Measurements from ENCODE around the gene SQSTM1. TPM values are rescaled to one million over a fixed set of nuclear protein-coding genes. Genes with fewer than 3 reads are reported as not detected.
A peak's percentile ranks its signal among the peaks of the same experiment; 100 is the strongest.

The SQSTM1 gene
- 100 to 1,000 TPM; 287 to 443 (median 386) TPM for total RNA-seq
- 100 to 1,000 TPM; 168 to 301 (median 203) TPM for polyA plus RNA-seq

GRCh38 chr5:179820483-179821297 is at the start of gene SQSTM1:
SQSTM1 (plus strand) TSS chr5:179820905; CDS start chr5:179820937, 32 bp downstream.
- DNase-seq = peak; percentile 91

GRCh38 chr5:179771311-179771895 is 49.3 kb upstream of the SQSTM1 start:
- no peaks in the 10 kb centered on the region for H3K9me3 ChIP-seq
- intact Hi-C loops (cut with DNase I) = no loop called here
- TF ChIP-seq, protein P1, sequence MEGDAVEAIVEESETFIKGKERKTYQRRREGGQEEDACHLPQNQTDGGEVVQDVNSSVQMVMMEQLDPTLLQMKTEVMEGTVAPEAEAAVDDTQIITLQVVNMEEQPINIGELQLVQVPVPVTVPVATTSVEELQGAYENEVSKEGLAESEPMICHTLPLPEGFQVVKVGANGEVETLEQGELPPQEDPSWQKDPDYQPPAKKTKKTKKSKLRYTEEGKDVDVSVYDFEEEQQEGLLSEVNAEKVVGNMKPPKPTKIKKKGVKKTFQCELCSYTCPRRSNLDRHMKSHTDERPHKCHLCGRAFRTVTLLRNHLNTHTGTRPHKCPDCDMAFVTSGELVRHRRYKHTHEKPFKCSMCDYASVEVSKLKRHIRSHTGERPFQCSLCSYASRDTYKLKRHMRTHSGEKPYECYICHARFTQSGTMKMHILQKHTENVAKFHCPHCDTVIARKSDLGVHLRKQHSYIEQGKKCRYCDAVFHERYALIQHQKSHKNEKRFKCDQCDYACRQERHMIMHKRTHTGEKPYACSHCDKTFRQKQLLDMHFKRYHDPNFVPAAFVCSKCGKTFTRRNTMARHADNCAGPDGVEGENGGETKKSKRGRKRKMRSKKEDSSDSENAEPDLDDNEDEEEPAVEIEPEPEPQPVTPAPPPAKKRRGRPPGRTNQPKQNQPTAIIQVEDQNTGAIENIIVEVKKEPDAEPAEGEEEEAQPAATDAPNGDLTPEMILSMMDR (IDR thresholded peaks at IDR 0.05) = no peak
- no peak for TF ChIP-seq POLR2AphosphoS5 (IDR thresholded peaks at IDR 0.05)
- TF ChIP-seq POLR2A (IDR thresholded peaks at IDR 0.05) = no peak
- no peak for TF ChIP-seq EP300 (IDR thresholded peaks at IDR 0.05)
- no peak overlapping the region for H3K27ac ChIP-seq
- 92 to 95% methylated on average over 4 of the region's 4 CpGs for WGBS, 2 donors
- peaks cover 0 to 15% (median 7%) of the 10 kb centered on the region in 4 donors for H3K4me1 ChIP-seq
- no peak overlapping the region for H3K4me3 ChIP-seq
- no peak for DNase-seq
- H3K36me3 ChIP-seq = peaks cover 29 to 96% (median 72%) of the 10 kb centered on the region in 4 donors
- H3K27me3 ChIP-seq = no peaks in the 10 kb centered on the region

More at GRCh38 chr5:179820483-179821297, at the start of gene SQSTM1:
- Histone ChIP-seq H3K4me1 (peaks cover 0 to 81% (median 76%) of the 10 kb centered on the region in 4 donors), H3K27ac (peak within 1 kb of the TSS; percentile 97 to 100 (median 99)), H3K27me3 (no peaks in the 10 kb centered on the region), H3K36me3 (peaks cover 24 to 34% (median 24%) of the 10 kb centered on the region in 4 donors), H3K9me3 (no peaks in the 10 kb centered on the region), H3K4me3 (peak within 1 kb of the TSS; percentile 68 to 99 (median 97))
- intact Hi-C loops (cut with DNase I) = loop anchor here (2.0 to 5.0 kb wide), 2 partner anchors 14 to 37 kb away; partner anchors contain the start of genes MGAT4B and MRNIP
- TF ChIP-seq POLR2A (IDR thresholded peaks at IDR 0.05) (peak; percentile 92 to 97), EP300 (IDR thresholded peaks at IDR 0.05) (peak in 1 of 4 donors; percentile 28), POLR2AphosphoS5 (IDR thresholded peaks at IDR 0.05) (peak; percentile 99 to 100 (median 99))
- TF ChIP-seq, protein P1 (IDR thresholded peaks at IDR 0.05) = no peak
- 0 to 1% methylated on average over 81 of the region's 81 CpGs for WGBS, 2 donors

DNA sequence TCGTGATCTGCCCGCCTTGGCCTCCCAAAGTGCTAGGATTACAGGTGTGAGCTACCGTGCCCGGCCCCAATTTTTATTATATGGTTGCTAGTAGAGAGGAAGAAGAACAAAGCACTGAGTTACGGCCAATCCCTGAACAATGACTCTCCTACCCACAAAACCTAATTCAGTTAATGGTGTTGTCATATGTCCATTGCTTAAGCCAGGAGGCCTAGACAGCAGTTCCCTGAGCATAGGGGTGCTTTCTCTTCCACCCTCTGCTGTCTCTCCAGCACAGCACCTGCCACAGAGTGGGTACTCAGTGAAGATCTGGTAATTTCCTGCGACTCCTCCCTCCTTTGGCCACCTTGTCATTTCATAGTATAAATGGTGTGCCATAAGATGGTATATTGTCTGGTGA is 48.4 kb upstream of the SQSTM1 start:
- no peak for DNase-seq
- WGBS, 2 donors = 92 to 97% methylated on average over 6 of the region's 6 CpGs
- intact Hi-C loops (cut with DNase I) = no loop called here

DNA sequence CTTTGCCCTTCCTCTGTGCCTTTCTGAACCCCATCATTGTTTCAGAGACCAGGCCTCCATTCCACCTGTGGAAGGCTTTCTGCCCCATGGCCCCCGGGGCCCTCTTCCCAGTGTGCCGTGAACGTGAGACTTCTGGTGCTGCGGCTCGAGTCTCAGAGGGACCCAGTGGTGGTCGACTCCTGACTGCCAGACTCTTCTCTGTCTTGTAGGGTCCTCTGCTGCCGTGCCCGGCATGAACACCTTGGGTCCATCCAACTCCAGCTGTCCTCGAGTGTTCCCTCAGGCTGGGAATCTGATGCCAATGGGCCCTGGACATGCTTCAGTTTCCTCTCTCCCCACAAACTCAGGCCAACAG is 47.0 kb upstream of the SQSTM1 start:
- Histone ChIP-seq H3K4me3 (no peak overlapping the region), H3K27me3 (no peaks in the 10 kb centered on the region), H3K36me3 (peaks cover 29 to 97% (median 79%) of the 10 kb centered on the region in 4 donors), H3K9me3 (no peaks in the 10 kb centered on the region), H3K27ac (no peak overlapping the region), H3K4me1 (peaks cover 0 to 3% (median 0%) of the 10 kb centered on the region in 4 donors)
- no peak for DNase-seq
- TF ChIP-seq POLR2A (IDR thresholded peaks at IDR 0.05) (no peak), EP300 (IDR thresholded peaks at IDR 0.05) (no peak), POLR2AphosphoS5 (IDR thresholded peaks at IDR 0.05) (no peak)
- TF ChIP-seq, protein P1 (IDR thresholded peaks at IDR 0.05) = no peak
- intact Hi-C loops (cut with DNase I) = no loop called here
- 95 to 98% methylated on average over 9 of the region's 9 CpGs for WGBS, 2 donors

More for the DNA sequence above, 48.4 kb upstream of the SQSTM1 start:
- H3K36me3 ChIP-seq = peaks cover 29 to 95% (median 72%) of the 10 kb centered on the region in 4 donors
- no peaks in the 10 kb centered on the region for H3K9me3 ChIP-seq
- no peak overlapping the region for H3K27ac ChIP-seq
- TF ChIP-seq POLR2A (IDR thresholded peaks at IDR 0.05) (no peak), EP300 (IDR thresholded peaks at IDR 0.05) (no peak)
- H3K27me3 ChIP-seq = no peaks in the 10 kb centered on the region
- H3K4me1 ChIP-seq = peaks cover 0 to 6% (median 0%) of the 10 kb centered on the region in 4 donors
- no peak overlapping the region for H3K4me3 ChIP-seq

DNA sequence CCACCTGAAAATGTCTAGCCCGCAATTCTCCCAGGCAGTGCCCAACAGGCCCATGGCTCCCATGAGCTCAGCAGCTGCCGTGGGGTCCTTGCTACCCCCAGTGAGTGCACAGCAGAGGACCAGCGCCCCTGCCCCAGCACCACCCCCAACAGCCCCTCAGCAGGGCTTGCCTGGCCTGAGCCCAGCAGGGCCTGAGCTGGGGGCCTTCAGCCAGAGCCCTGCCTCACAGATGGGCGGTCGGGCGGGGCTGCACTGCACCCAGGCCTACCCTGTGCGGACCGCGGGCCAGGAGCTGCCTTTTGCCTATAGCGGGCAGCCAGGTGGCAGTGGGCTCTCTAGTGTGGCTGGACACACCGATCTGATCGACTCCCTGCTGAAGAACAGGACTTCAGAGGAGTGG is 46.3 kb upstream of the SQSTM1 start:
- no peaks in the 10 kb centered on the region for H3K27me3 ChIP-seq
- TF ChIP-seq EP300 (IDR thresholded peaks at IDR 0.05) (no peak), POLR2AphosphoS5 (IDR thresholded peaks at IDR 0.05) (no peak), POLR2A (IDR thresholded peaks at IDR 0.05) (no peak)
- TF ChIP-seq, protein P1 (IDR thresholded peaks at IDR 0.05) = no peak
- H3K9me3 ChIP-seq = no peaks in the 10 kb centered on the region
- intact Hi-C loops (cut with DNase I) = no loop called here
- DNase-seq = no peak
- H3K4me1 ChIP-seq = no peaks in the 10 kb centered on the region
- H3K36me3 ChIP-seq = peaks cover 29 to 95% (median 74%) of the 10 kb centered on the region in 4 donors
- H3K27ac ChIP-seq = no peak overlapping the region
- WGBS, 2 donors = 97 to 98% methylated on average over 12 of the region's 12 CpGs
- H3K4me3 ChIP-seq = no peak overlapping the region
